ENCODE data around the gene HS2ST1. TPM values are rescaled to one million over a fixed set of nuclear protein-coding genes. Genes with fewer than 3 reads are reported as not detected.

Gene HS2ST1
- total RNA-seq, 4 donors from 2014 or later: 4.6 to 53.5 (median 15.5) TPM

DNA sequence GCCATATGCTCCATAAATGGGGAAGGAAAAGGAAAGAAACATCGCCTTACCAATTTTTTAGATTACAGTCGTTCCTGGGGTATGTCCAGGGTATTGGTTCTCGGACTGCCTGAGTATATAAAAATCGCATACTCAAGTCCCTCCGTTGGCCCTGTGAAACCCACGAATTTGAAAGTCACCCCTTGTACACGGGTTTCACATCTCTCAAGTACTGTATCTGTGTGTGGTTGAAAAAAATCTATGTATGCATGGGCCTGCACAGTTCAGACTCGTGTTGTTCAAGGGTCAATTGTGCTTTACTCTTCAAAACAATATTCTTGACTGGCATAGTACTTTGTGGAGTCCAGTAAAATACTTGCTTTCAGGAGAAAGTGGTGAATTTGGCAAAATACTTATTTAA, 171.7 kb downstream of the HS2ST1 start:
- TF ChIP-seq, protein P1, sequence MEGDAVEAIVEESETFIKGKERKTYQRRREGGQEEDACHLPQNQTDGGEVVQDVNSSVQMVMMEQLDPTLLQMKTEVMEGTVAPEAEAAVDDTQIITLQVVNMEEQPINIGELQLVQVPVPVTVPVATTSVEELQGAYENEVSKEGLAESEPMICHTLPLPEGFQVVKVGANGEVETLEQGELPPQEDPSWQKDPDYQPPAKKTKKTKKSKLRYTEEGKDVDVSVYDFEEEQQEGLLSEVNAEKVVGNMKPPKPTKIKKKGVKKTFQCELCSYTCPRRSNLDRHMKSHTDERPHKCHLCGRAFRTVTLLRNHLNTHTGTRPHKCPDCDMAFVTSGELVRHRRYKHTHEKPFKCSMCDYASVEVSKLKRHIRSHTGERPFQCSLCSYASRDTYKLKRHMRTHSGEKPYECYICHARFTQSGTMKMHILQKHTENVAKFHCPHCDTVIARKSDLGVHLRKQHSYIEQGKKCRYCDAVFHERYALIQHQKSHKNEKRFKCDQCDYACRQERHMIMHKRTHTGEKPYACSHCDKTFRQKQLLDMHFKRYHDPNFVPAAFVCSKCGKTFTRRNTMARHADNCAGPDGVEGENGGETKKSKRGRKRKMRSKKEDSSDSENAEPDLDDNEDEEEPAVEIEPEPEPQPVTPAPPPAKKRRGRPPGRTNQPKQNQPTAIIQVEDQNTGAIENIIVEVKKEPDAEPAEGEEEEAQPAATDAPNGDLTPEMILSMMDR (IDR thresholded peaks at IDR 0.05): no peak
- no peak for TF ChIP-seq POLR2A (IDR thresholded peaks at IDR 0.05)

DNA sequence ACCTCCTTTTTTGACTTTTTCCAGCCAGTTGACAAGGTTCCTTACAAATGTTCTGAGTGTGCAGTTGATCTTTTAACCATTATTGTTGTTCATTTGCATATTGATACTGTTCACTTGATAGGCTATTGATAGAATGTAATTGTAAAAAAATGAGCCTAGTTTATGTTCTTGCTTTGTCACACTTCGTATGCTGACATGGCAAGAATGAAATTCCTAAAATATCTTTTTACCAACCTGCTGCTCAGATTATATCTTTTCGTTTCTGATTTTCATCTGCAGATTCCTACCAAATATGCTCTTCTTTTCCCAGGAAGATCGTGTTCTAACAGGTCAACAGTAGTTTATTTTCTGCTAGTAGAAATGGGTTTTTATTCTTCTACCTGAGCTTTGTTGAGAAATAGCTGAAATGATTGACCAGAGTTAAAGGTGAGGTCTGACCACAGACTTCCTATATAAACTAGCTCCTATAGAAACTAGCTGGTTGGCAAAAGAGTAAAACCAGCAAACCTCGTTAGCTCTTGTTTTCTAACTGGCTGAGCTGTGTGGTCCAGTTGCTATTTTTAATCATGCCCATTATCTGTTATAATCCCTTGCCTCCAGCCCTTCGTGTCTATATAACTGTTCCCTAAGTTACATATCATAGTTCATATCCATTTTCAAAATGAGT, 174.8 kb downstream of the HS2ST1 start:
- no peaks in the 10 kb centered on the region for H3K9me3 ChIP-seq
- no peaks in the 10 kb centered on the region for H3K27me3 ChIP-seq
- no peaks in the 10 kb centered on the region for H3K36me3 ChIP-seq
- TF ChIP-seq, protein P1 (IDR thresholded peaks at IDR 0.05): no peak
- TF ChIP-seq POLR2A (IDR thresholded peaks at IDR 0.05): no peak
- intact Hi-C loops (cut with DNase I; ENCODE audit: low total_unique reads): loop anchor here (10.0 kb wide), 1 partner anchor 254 kb away; no protein-coding TSS in a partner anchor
- H3K4me3 ChIP-seq: no peak overlapping the region
- no peak for DNase-seq
- no peaks in the 10 kb centered on the region for H3K4me1 ChIP-seq
- H3K27ac ChIP-seq: no peak overlapping the region

More for the DNA sequence above, 171.7 kb downstream of the HS2ST1 start:
- no peak overlapping the region for H3K27ac ChIP-seq
- no peaks in the 10 kb centered on the region for H3K4me1 ChIP-seq
- no peak for DNase-seq
- intact Hi-C loops (cut with DNase I; ENCODE audit: low total_unique reads): loop anchor here (10.0 kb wide), 1 partner anchor 251 kb away; no protein-coding TSS in a partner anchor
- no peak overlapping the region for H3K4me3 ChIP-seq
- H3K36me3 ChIP-seq: no peaks in the 10 kb centered on the region
- no peaks in the 10 kb centered on the region for H3K9me3 ChIP-seq
- H3K27me3 ChIP-seq: no peaks in the 10 kb centered on the region

DNA sequence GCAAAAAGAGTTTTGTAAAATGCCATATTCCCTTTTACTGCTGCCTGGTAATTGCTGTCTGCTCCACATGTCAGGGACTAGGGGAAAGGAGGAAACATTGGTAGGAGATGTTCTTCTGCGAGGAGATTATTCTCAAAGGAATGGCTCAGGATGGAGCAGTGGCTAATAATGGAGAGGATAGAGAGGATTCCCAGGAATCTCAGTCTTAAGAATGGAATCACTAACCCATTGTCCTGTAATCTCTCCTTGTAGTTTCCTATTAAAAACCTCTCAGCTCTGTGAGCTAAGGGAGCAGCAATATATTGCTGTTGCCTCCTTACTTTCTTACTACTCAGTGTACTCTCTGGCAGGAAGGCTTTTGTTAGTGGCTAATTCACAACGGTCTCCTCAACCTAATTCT, 175.4 kb downstream of the HS2ST1 start:
- intact Hi-C loops (cut with DNase I; ENCODE audit: low total_unique reads): loop anchor here (10.0 kb wide), 1 partner anchor 255 kb away; no protein-coding TSS in a partner anchor
- TF ChIP-seq, protein P1 (IDR thresholded peaks at IDR 0.05): no peak
- no peak for TF ChIP-seq POLR2A (IDR thresholded peaks at IDR 0.05)
- no peaks in the 10 kb centered on the region for H3K27me3 ChIP-seq
- no peaks in the 10 kb centered on the region for H3K9me3 ChIP-seq
- H3K4me1 ChIP-seq: no peaks in the 10 kb centered on the region
- no peak overlapping the region for H3K4me3 ChIP-seq
- DNase-seq: no peak
- H3K36me3 ChIP-seq: no peaks in the 10 kb centered on the region
- H3K27ac ChIP-seq: no peak overlapping the region

DNA sequence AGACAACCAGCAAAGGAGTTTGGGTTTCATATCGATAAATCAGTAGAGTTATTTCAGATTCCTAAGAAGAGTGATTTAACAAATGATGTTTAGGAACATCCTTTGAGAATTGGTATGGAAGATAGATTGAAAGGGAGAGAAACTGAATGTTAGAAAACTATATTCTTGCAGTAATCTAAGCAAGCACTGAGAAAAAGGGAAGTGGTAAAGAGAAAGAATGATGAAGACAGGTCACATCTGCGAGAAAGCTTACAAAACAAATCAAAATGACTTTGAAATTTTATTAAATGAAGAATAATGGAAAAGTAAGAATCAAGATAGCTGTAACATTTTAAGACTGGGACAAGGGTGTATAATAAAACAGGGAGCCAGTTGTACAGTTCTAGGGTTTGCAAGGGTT, 177.0 kb downstream of the HS2ST1 start:
- no peaks in the 10 kb centered on the region for H3K36me3 ChIP-seq
- DNase-seq: no peak
- intact Hi-C loops (cut with DNase I; ENCODE audit: low total_unique reads): no loop called here
- H3K4me3 ChIP-seq: no peak overlapping the region
- TF ChIP-seq POLR2A (IDR thresholded peaks at IDR 0.05): no peak
- TF ChIP-seq, protein P1 (IDR thresholded peaks at IDR 0.05): no peak
- H3K9me3 ChIP-seq: no peaks in the 10 kb centered on the region
- no peaks in the 10 kb centered on the region for H3K4me1 ChIP-seq
- no peaks in the 10 kb centered on the region for H3K27me3 ChIP-seq
- H3K27ac ChIP-seq: no peak overlapping the region

DNA sequence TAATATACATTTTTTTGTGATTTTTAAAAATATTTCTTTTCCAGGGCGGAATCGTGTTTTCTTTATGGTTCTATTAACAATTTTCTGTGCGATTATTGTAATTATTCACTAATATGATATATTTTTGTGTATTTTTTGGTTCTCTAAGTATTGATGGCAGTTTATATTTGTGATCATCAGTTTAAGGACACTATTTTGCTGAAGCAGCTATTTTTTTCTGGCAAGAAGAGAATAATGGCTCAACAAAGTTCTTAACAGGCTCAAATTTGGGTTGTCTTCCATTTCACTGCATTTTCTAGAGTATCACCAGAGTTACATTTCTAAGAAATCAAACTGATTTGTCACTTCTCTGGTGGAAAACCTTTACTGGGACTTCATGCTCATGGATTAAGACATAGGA, 178.4 kb downstream of the HS2ST1 start:
- no peaks in the 10 kb centered on the region for H3K36me3 ChIP-seq
- no peak overlapping the region for H3K27ac ChIP-seq
- no peak overlapping the region for H3K4me3 ChIP-seq
- intact Hi-C loops (cut with DNase I; ENCODE audit: low total_unique reads): no loop called here
- no peaks in the 10 kb centered on the region for H3K9me3 ChIP-seq
- no peak for DNase-seq
- TF ChIP-seq POLR2A (IDR thresholded peaks at IDR 0.05): no peak
- TF ChIP-seq, protein P1 (IDR thresholded peaks at IDR 0.05): no peak
- H3K27me3 ChIP-seq: no peaks in the 10 kb centered on the region
- no peaks in the 10 kb centered on the region for H3K4me1 ChIP-seq

All from uterus (tissue), 4 donors.